Suprapubic skin (tissue), 4 donors: Measurements from ENCODE around the gene CECR2. TPM values are rescaled to one million over a fixed set of nuclear protein-coding genes. Genes with fewer than 3 reads are reported as not detected.

Experiments used
- DNase-seq, 2 donors: peaks; one replicate each; pipeline ENCODE4 v3.0.0-alpha.2; 2019; ENCODE audit warnings: low spot score in 2 of 2
- H3K27ac ChIP-seq: fragments of 200-600 bp; sonication (generic); one replicate; pipeline ENCODE4 v1.5.1; 2019
- H3K27me3 ChIP-seq: fragments of 200-600 bp; sonication (generic); one replicate; pipeline ENCODE4 v1.5.1; 2019
- H3K36me3 ChIP-seq: fragments of 200-600 bp; sonication (generic); one replicate; pipeline ENCODE4 v1.5.1; 2019
- H3K4me1 ChIP-seq: fragments of 200-600 bp; sonication (generic); one replicate; pipeline ENCODE4 v1.5.1; 2019
- H3K4me3 ChIP-seq: fragments of 200-600 bp; sonication (generic); one replicate; pipeline ENCODE4 v1.5.1; 2019; ENCODE audit warnings: mild to moderate bottlenecking
- H3K9me3 ChIP-seq: fragments of 200-600 bp; sonication (generic); one replicate; pipeline ENCODE4 v1.5.1; 2019
- CTCF ChIP-seq, 2 donors: fragments of 200-600 bp in 1 of 2; fragments of 450-650 bp in 1 of 2; sonication (generic) in 1 of 2; IDR thresholded peaks; one replicate each; pipeline ENCODE4 v1.5.1; 2016 to 2019; ENCODE audit warnings: antibody characterized with exemption in 2 of 2, mild to moderate bottlenecking in 1 of 2, moderate library complexity in 1 of 2
- EP300 ChIP-seq: sonication (generic); formaldehyde crosslinking; IDR thresholded peaks from one replicate; pipeline ENCODE4 v1.6.1; 2017; ENCODE audit warnings: antibody characterized with exemption
- POLR2A ChIP-seq, 2 donors: fragments of 450-650 bp; IDR thresholded peaks; one replicate each; pipeline ENCODE4 v1.6.1; 2017; ENCODE audit warnings: antibody characterized with exemption in 2 of 2, mild to moderate bottlenecking in 2 of 2, moderate library complexity in 2 of 2
- POLR2AphosphoS5 ChIP-seq, 3 donors: sonication (generic); formaldehyde crosslinking; IDR thresholded peaks; one replicate each; pipeline ENCODE4 v1.6.1; 2017; ENCODE audit warnings: antibody characterized with exemption in 3 of 3
- WGBS: methylation state at CpG from one replicate; pipeline ENCODE4 v1.1.5; 2018; 5-methylcytosine and 5-hydroxymethylcytosine counted together
- total RNA-seq, 4 donors: library from RNA; depleted of rRNA; stranded (reverse); fragments of >200 nt; gene quantifications; one replicate each; pipeline ENCODE4 v1.1.0, GENCODE V29; 2016

Gene CECR2
- total RNA-seq, 4 donors from 2014 or later, result 2.5 to 3.9 (median 3.7) TPM

GRCh38 chr22:17581631-17582030 is 212.4 kb downstream of the CECR2 start:
- H3K36me3 ChIP-seq, result no peaks in the 10 kb centered on the region
- H3K4me3 ChIP-seq, result no peak overlapping the region
- no peak overlapping the region for H3K27ac ChIP-seq
- no peak for TF ChIP-seq POLR2AphosphoS5 (IDR thresholded peaks at IDR 0.05)
- no peaks in the 10 kb centered on the region for H3K9me3 ChIP-seq
- H3K27me3 ChIP-seq, result no peaks in the 10 kb centered on the region
- no peak for DNase-seq
- WGBS, result 94% methylated on average over 12 of the region's 17 CpGs
- H3K4me1 ChIP-seq, result peaks cover 13% of the 10 kb centered on the region

GRCh38 chr22:17583151-17583550 is 213.9 kb downstream of the CECR2 start:
- H3K27ac ChIP-seq, result no peak overlapping the region

GRCh38 chr22:17586831-17587440 is 217.7 kb downstream of the CECR2 start:
- Histone ChIP-seq H3K4me1 (no peaks in the 10 kb centered on the region), H3K36me3 (peaks cover 22% of the 10 kb centered on the region), H3K4me3 (no peak overlapping the region), H3K27ac (no peak overlapping the region), H3K27me3 (no peaks in the 10 kb centered on the region), H3K9me3 (no peaks in the 10 kb centered on the region)
- DNase-seq, result no peak
- TF ChIP-seq CTCF (IDR thresholded peaks at IDR 0.05) (no peak), POLR2AphosphoS5 (IDR thresholded peaks at IDR 0.05) (no peak), POLR2A (IDR thresholded peaks at IDR 0.05) (no peak), EP300 (no peak)
- WGBS, result 85% methylated on average over 14 of the region's 14 CpGs

More at GRCh38 chr22:17583151-17583550, 213.9 kb downstream of the CECR2 start:
- Histone ChIP-seq H3K4me3 (no peak overlapping the region), H3K4me1 (peaks cover 5% of the 10 kb centered on the region), H3K36me3 (no peaks in the 10 kb centered on the region), H3K27me3 (no peaks in the 10 kb centered on the region), H3K9me3 (no peaks in the 10 kb centered on the region)
- no peak for TF ChIP-seq EP300
- no peak for TF ChIP-seq CTCF (IDR thresholded peaks at IDR 0.05)
- no peak for TF ChIP-seq POLR2A (IDR thresholded peaks at IDR 0.05)
- no peak for TF ChIP-seq POLR2AphosphoS5 (IDR thresholded peaks at IDR 0.05)
- no peak for DNase-seq
- WGBS, result 95% methylated on average over 9 of the region's 10 CpGs

- no peak for TF ChIP-seq POLR2A (IDR thresholded peaks at IDR 0.05)
- TF ChIP-seq EP300, result no peak
- no peak for TF ChIP-seq POLR2AphosphoS5 (IDR thresholded peaks at IDR 0.05)
- TF ChIP-seq CTCF (IDR thresholded peaks at IDR 0.05), result no peak
- Histone ChIP-seq H3K36me3 (peaks cover 28% of the 10 kb centered on the region), H3K4me1 (no peaks in the 10 kb centered on the region), H3K9me3 (no peaks in the 10 kb centered on the region), H3K27me3 (no peaks in the 10 kb centered on the region), H3K4me3 (no peak overlapping the region), H3K27ac (no peak overlapping the region)
- WGBS, result 84% methylated on average over 14 of the region's 14 CpGs
- DNase-seq, result no peak
Observed at GRCh38 chr22:17587629-17588028, 218.4 kb downstream of the CECR2 start.

- no peak overlapping the region for H3K4me3 ChIP-seq
- H3K27ac ChIP-seq, result no peak overlapping the region
- peaks cover 38% of the 10 kb centered on the region for H3K36me3 ChIP-seq
- WGBS, result 90% methylated on average over 11 of the region's 11 CpGs
- H3K4me1 ChIP-seq, result no peaks in the 10 kb centered on the region
- TF ChIP-seq CTCF (IDR thresholded peaks at IDR 0.05) (no peak), POLR2AphosphoS5 (IDR thresholded peaks at IDR 0.05) (no peak), POLR2A (IDR thresholded peaks at IDR 0.05) (no peak), EP300 (no peak)
- H3K27me3 ChIP-seq, result no peaks in the 10 kb centered on the region
- H3K9me3 ChIP-seq, result no peaks in the 10 kb centered on the region
- DNase-seq, result no peak
Observed at GRCh38 chr22:17588606-17589005, 219.3 kb downstream of the CECR2 start.
